VCaP (cell line): ENCODE results near the gene MPC1.

Experiments used
- H3K27ac ChIP-seq: fragments of 450-650 bp; 2 replicates; pipeline ENCODE4 v1.5.1; 2017
- TF ChIP-seq, protein P1 (sequence below): fragments of 450-650 bp; conservative IDR thresholded peaks from 2 replicates; pipeline ENCODE4 v1.5.1; 2017; ENCODE audit warnings: mild to moderate bottlenecking, moderate library complexity

The MPC1 gene

DNA sequence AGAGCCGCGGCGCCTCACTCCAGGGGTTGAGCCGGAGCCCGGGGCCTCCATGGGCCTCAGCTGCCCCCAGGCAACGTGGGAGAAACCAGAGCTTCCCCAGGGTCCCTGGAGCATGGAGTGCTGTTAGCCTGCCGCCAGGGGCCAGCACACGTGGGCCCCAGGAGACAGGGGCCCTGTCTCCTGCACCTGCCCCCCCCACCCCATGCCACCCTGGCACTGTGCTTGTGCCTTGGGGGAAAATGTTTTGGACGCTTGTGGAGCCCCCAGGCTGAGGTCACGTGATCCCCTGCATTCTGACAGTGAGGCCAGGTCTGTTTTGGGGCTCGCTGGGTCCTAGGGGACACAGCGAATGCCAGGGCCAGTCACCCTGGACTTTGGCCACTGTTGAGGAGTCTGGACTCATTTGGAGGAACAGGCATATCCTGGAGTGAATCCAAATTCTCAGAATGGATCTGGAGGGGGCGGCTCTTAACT lies 30.2 kb upstream of the MPC1 start:
- no peak overlapping the region for H3K27ac ChIP-seq
- TF ChIP-seq, protein P1, sequence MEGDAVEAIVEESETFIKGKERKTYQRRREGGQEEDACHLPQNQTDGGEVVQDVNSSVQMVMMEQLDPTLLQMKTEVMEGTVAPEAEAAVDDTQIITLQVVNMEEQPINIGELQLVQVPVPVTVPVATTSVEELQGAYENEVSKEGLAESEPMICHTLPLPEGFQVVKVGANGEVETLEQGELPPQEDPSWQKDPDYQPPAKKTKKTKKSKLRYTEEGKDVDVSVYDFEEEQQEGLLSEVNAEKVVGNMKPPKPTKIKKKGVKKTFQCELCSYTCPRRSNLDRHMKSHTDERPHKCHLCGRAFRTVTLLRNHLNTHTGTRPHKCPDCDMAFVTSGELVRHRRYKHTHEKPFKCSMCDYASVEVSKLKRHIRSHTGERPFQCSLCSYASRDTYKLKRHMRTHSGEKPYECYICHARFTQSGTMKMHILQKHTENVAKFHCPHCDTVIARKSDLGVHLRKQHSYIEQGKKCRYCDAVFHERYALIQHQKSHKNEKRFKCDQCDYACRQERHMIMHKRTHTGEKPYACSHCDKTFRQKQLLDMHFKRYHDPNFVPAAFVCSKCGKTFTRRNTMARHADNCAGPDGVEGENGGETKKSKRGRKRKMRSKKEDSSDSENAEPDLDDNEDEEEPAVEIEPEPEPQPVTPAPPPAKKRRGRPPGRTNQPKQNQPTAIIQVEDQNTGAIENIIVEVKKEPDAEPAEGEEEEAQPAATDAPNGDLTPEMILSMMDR: no peak

DNA sequence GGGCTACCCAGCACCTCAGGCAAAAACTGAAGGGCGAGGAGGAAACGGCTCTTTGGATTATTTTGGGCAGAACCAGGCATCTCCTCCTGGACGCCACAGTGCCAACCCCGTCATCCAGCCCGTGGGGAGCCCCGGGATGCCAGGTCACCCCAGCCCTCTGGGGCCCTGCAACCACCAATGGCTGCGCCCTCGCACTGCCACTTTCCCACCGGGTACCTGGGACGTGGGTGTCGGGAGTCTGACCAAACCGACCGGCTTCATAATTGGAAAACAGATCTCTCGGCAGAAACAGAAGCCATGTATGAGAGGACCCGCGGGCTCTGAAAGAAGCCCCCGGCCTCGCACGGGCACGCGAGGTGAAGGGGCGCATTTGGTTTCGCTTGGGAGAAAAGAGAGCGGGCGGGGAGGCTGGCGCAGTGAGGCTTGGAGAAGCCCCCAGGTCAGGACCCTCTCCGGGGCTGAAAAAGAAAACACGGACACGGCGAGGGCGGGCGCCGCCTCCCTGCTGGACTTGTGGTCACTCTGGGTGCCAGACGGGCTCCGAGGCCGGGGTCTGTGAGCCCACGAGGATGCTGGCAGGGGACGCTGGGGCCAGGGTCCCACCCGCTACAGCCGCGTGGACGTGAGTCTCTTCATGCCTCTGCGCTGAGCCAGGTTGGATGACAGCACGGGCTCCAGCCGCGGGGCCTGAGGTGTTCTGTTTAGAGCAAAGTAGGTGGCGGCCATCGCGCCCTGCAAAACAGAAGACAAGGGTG lies 29.6 kb upstream of the MPC1 start:
- TF ChIP-seq, protein P1: no peak
- H3K27ac ChIP-seq: no peak overlapping the region

DNA sequence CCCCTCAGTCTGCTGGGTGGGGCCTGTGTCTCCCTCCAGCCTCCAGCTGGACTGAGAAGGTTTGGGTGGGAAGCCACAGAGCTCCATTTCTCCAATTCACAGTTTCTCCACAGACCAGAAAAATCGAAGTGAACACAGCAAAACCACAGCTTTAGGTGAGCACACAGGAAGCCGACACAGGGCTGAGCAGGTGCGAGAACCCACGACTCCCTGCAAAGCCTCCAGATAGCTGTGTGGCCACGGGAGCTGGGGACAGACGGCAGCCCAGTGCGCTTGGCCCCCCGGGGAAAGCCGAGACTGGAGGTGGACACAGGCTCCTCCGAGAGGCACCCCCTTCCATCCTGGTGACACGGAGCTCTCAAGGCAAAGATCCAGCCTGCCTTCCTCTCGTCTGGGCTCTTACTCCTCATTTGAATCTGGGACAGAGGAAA lies 29.0 kb upstream of the MPC1 start:
- no peak overlapping the region for H3K27ac ChIP-seq
- TF ChIP-seq, protein P1: no peak

DNA sequence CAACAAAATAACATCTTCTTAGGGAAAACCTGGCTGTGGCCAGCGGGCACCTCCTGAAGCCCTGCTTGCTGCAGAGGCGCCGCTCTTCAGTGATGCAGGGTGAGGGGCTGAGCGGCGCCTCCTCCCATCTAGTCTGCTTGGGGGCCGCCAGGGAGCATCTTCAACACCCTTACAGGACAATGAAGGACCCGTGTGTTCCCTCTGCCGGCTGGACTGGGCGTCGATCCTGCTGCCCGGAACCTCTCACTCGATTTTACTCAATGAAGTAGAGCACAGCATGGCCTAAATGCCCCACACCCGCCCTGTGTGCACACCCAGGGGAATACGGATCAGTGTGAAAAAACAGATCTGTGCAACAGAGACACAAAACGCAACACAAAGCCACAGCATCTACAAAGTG lies 28.5 kb upstream of the MPC1 start:
- TF ChIP-seq, protein P1: no peak

DNA sequence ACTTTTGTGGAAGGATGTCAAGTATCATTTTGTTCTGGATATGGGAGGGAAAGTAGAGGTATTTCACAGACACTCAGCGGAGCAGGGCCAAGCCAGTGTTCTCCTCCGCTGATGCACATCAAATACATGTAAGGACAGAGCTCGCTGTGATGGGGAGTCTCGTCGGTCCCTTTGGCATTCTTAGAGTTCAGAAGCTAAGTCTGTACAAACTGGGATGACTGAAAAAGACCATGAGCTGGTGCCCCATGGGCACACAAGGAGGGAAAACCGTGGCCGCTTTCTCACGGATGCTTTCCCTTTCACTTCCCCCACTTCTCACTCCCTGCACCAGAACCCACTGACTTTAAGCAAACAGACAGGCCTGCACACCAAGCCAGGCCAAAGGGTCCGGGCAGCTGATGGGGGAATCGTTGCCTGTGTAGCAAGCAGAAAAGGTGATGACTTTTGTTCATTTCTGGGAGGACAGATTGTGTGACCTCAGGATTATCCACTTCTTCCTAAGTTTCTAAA lies 27.7 kb upstream of the MPC1 start:
- TF ChIP-seq, protein P1: no peak
- H3K27ac ChIP-seq: no peak overlapping the region

More for the DNA sequence above, 28.5 kb upstream of the MPC1 start:
- no peak overlapping the region for H3K27ac ChIP-seq

DNA sequence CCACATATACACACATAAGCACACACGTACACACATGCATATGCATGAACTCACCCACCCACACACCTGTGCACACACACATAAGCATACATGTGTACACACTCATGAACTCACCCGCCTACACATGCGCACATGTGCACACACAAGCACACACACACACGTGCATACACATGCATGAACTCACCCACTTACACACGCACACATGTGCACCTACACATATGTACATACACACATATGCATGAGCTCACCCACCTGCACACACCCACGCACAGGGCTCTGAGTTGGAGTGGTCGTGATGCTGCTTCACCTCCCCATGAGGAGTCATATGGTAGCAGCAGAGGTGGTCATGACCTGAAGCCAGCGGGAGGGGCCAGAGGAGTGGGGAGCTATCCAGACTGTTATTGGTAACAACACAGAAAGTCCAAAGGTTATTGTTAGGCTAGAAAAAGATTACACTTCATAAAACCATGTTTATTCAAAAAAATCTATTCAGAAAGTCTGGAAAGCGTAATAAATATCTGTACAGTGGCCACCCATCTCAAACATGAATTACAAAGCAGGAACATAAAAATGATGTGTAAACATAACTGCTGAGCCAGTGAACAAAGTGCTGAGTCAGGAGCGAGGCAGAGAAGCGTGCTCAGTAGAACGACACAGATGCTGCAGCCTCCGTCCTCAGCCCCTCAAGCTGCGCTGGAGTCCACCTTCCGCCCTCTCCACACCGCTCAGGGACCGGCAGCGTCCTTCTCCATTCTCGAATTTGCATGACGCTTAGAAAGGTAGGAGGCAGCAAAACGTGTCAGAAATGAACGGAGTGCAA lies 26.4 kb upstream of the MPC1 start:
- no peak overlapping the region for H3K27ac ChIP-seq
- TF ChIP-seq, protein P1: no peak

DNA sequence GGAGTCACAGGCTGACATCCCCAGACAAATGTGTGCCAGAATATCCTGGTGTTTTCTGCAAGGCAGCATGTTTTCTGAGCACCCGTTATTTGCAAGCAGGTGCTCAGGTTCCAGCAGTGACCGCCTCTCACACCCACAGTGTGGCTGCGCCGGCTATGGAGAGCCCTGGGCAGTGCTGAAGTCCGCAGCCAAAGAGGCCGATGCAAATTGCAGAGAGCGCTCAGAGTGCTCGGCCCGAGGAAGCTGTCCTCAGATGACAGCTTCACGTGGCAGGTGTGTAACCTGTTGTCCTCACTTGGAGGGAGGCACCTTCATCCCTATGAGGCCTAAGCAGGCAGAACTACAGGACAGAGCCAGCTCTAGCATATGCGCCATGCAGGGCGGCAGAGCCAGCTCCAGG lies 23.5 kb upstream of the MPC1 start:
- H3K27ac ChIP-seq: no peak overlapping the region
- TF ChIP-seq, protein P1: no peak
